Measurements from ENCODE around the gene TERB1.

The TERB1 gene

GRCh38 chr16:66746682-66747081 is 54.7 kb downstream of the TERB1 start:
- FAIRE-seq (no peak), DNase-seq (ENCODE audit: low spot score) (no peak)

GRCh38 chr16:66746048-66746447 is 55.3 kb downstream of the TERB1 start:
- FAIRE-seq (no peak), DNase-seq (ENCODE audit: low spot score) (no peak)

- DNase-seq (ENCODE audit: low spot score), result no peak
- no peak for FAIRE-seq
Observed at GRCh38 chr16:66741950-66742808, 59.2 kb downstream of the TERB1 start.

- peak; percentile 60 for DNase-seq (ENCODE audit: low spot score)
Observed at GRCh38 chr16:66741169-66741900, 60.0 kb downstream of the TERB1 start.

GRCh38 chr16:66740533-66740932 is 60.9 kb downstream of the TERB1 start:
- FAIRE-seq, result no peak
- no peak for DNase-seq (ENCODE audit: low spot score)

More at GRCh38 chr16:66741169-66741900, 60.0 kb downstream of the TERB1 start:
- no peak for FAIRE-seq

- DNase-seq (ENCODE audit: low spot score) (peak; percentile 60), FAIRE-seq (no peak)
Observed at GRCh38 chr16:66740010-66740409, 61.4 kb downstream of the TERB1 start.

- FAIRE-seq (no peak), DNase-seq (ENCODE audit: low spot score) (no peak)
Observed at GRCh38 chr16:66735891-66736290, 65.5 kb downstream of the TERB1 start.

GRCh38 chr16:66731101-66731500 is 70.3 kb downstream of the TERB1 start:
- no peak for FAIRE-seq
- no peak for DNase-seq (ENCODE audit: low spot score)

GRCh38 chr16:66728804-66729203 is 72.6 kb downstream of the TERB1 start:
- DNase-seq (ENCODE audit: low spot score) (no peak), FAIRE-seq (no peak)

- DNase-seq (ENCODE audit: low spot score), result peak; percentile 59
- FAIRE-seq, result no peak
Observed at GRCh38 chr16:66728117-66728787, 73.1 kb downstream of the TERB1 start.

- DNase-seq (ENCODE audit: low spot score), result no peak
- no peak for FAIRE-seq
Observed at GRCh38 chr16:66720766-66721165, 80.6 kb downstream of the TERB1 start.

- FAIRE-seq, result no peak
- DNase-seq (ENCODE audit: low spot score), result no peak
Observed at GRCh38 chr16:66719246-66719645, 82.1 kb downstream of the TERB1 start.

- DNase-seq (ENCODE audit: low spot score), result no peak
- no peak for FAIRE-seq
Observed at GRCh38 chr16:66717776-66718175, 83.6 kb downstream of the TERB1 start.

- no peak for FAIRE-seq
- DNase-seq (ENCODE audit: low spot score), result peak; percentile 21
Observed at GRCh38 chr16:66717112-66717675, 84.2 kb downstream of the TERB1 start.

- FAIRE-seq, result no peak
- no peak for DNase-seq (ENCODE audit: low spot score)
Observed at GRCh38 chr16:66714654-66715307, 86.6 kb downstream of the TERB1 start.

- no peak for FAIRE-seq
- no peak for DNase-seq (ENCODE audit: low spot score)
Observed at GRCh38 chr16:66714062-66714461, 87.3 kb downstream of the TERB1 start.

GRCh38 chr16:66713076-66713475 is 88.3 kb downstream of the TERB1 start:
- FAIRE-seq (peak; percentile 40), DNase-seq (ENCODE audit: low spot score) (no peak)

GRCh38 chr16:66712512-66712911 is 88.9 kb downstream of the TERB1 start:
- no peak for FAIRE-seq
- no peak for DNase-seq (ENCODE audit: low spot score)

GRCh38 chr16:66711581-66711980 is 89.8 kb downstream of the TERB1 start:
- DNase-seq (ENCODE audit: low spot score) (no peak), FAIRE-seq (no peak)

- FAIRE-seq, result no peak
Observed at GRCh38 chr16:66706506-66706880, 94.9 kb downstream of the TERB1 start.

More at GRCh38 chr16:66706506-66706880, 94.9 kb downstream of the TERB1 start:
- DNase-seq (ENCODE audit: low spot score), result peak; percentile 21
